Fibroblast of skin of right biceps (primary cell): Measurements from ENCODE around the gene PHF2.
"Not testable (repeated sequence)": the region's sequence is repeated elsewhere in the genome, so short reads cannot be mapped to it uniquely, and the experiment has no call there.

Source experiments
- DNase-seq: peaks from one replicate; pipeline ENCODE4 v3.0.0-alpha.2; 2013

PHF2 gene

GRCh38 chr9:93669116-93669957 lies 93.0 kb downstream of the PHF2 start:
- DNase-seq, result no peak

GRCh38 chr9:93669958-93670207 lies 93.5 kb downstream of the PHF2 start:
- DNase-seq, result no peak

- peak; percentile 30 for DNase-seq
Measured at GRCh38 chr9:93670208-93671019, 94.0 kb downstream of the PHF2 start.

- DNase-seq, result no peak
Measured at GRCh38 chr9:93671020-93671338, 94.6 kb downstream of the PHF2 start.

- not testable (repeated sequence) for DNase-seq
Measured at GRCh38 chr9:93672330-93673020, 96.1 kb downstream of the PHF2 start.

GRCh38 chr9:93673021-93673838 lies 96.8 kb downstream of the PHF2 start:
- peak; percentile 8 for DNase-seq

- no peak for DNase-seq
Measured at GRCh38 chr9:93673839-93674334, 97.5 kb downstream of the PHF2 start.

GRCh38 chr9:93674580-93675335 lies 98.4 kb downstream of the PHF2 start:
- DNase-seq, result no peak

GRCh38 chr9:93675336-93676150 lies 99.2 kb downstream of the PHF2 start:
- DNase-seq, result no peak

- DNase-seq, result no peak
Measured at GRCh38 chr9:93676310-93677047, 100.1 kb downstream of the PHF2 start.

GRCh38 chr9:93677048-93677571 lies 100.7 kb downstream of the PHF2 start:
- DNase-seq, result no peak

GRCh38 chr9:93677641-93678136 lies 101.3 kb downstream of the PHF2 start:
- DNase-seq, result no peak

GRCh38 chr9:93678199-93679019 lies 102.0 kb downstream of the PHF2 start:
- no peak for DNase-seq

GRCh38 chr9:93679536-93680442 lies 103.4 kb downstream of the PHF2 start:
- DNase-seq, result no peak

- DNase-seq, result no peak
Measured at GRCh38 chr9:93680443-93681268, 104.3 kb downstream of the PHF2 start.

GRCh38 chr9:93681269-93682154 lies 105.1 kb downstream of the PHF2 start:
- no peak for DNase-seq
